Hepatocyte (in vitro differentiated cells): ENCODE measurements around the gene PFKM.

Experiments used
- CTCF ChIP-seq: fragments of 200-600 bp; sonication (generic); IDR thresholded peaks from 2 replicates; pipeline ENCODE4 v1.5.1; 2016; ENCODE audit warnings: antibody characterized with exemption, mild to moderate bottlenecking; ENCODE audit not compliant: poor library complexity
- EZH2 ChIP-seq: fragments of 200-600 bp; sonication (generic); IDR thresholded peaks from 2 replicates; pipeline ENCODE4 v1.6.1; 2016; ENCODE audit warnings: antibody characterized with exemption, mild to moderate bottlenecking, borderline replicate concordance

GRCh38 chr12:48110691-48111311 is 8.4 kb upstream of the PFKM start:
- TF ChIP-seq CTCF = no peak
- no peak for TF ChIP-seq EZH2
